RWPE1 (cell line): ENCODE measurements around the gene UPK1A.

Experiments
- CTCF ChIA-PET: fragments of 350-600 bp; sonication (Branson Sonifier 250); formaldehyde crosslinking; extraction: SDS; loops from one replicate; lab custom pipeline; 2021; lab: Yijun Ruan, JAX
- POLR2A ChIA-PET: fragments of 400-600 bp; formaldehyde crosslinking; extraction: SDS; loops from one replicate; lab custom pipeline; 2020; ENCODE audit warnings: antibody characterized with exemption; ENCODE audit not compliant: low non-redundant PET; lab: Yijun Ruan, JAX
- DNase-seq: peaks from one replicate; pipeline ENCODE4 v3.0.0; 2012; ENCODE audit warnings: low spot score
- H3K27ac ChIP-seq: fragments of 450-650 bp; 2 replicates; pipeline ENCODE4 v1.5.1; 2017
- TF ChIP-seq, protein P1 (sequence below): fragments of 450-650 bp; conservative IDR thresholded peaks from 2 replicates; pipeline ENCODE4 v1.5.1; 2017; ENCODE audit warnings: low read depth, mild to moderate bottlenecking

UPK1A gene

DNA sequence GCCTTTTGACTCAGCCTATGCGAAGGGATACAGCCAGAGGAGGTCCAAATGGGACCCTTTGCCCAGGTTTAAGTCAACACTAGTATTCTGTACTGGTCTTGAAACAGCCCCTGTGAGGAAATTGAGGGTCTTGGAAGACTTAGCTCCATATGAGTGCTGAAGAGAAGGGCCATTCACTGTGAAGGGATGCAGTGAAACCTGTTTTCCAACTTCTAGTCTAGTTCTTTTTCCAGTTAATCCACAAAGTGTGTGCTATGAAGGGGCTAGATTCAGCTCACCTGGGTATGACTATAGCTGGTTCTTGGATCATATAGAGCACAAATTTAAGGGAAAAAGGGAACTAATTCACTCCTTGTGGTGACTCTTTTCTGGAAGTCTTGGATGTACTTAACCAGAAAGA, 42.1 kb downstream of the UPK1A start:
- TF ChIP-seq, protein P1, sequence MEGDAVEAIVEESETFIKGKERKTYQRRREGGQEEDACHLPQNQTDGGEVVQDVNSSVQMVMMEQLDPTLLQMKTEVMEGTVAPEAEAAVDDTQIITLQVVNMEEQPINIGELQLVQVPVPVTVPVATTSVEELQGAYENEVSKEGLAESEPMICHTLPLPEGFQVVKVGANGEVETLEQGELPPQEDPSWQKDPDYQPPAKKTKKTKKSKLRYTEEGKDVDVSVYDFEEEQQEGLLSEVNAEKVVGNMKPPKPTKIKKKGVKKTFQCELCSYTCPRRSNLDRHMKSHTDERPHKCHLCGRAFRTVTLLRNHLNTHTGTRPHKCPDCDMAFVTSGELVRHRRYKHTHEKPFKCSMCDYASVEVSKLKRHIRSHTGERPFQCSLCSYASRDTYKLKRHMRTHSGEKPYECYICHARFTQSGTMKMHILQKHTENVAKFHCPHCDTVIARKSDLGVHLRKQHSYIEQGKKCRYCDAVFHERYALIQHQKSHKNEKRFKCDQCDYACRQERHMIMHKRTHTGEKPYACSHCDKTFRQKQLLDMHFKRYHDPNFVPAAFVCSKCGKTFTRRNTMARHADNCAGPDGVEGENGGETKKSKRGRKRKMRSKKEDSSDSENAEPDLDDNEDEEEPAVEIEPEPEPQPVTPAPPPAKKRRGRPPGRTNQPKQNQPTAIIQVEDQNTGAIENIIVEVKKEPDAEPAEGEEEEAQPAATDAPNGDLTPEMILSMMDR: no peak
- ChIA-PET CTCF (no interaction called here), POLR2A (no interaction called here)
- no peak for DNase-seq
- H3K27ac ChIP-seq: no peak overlapping the region

DNA sequence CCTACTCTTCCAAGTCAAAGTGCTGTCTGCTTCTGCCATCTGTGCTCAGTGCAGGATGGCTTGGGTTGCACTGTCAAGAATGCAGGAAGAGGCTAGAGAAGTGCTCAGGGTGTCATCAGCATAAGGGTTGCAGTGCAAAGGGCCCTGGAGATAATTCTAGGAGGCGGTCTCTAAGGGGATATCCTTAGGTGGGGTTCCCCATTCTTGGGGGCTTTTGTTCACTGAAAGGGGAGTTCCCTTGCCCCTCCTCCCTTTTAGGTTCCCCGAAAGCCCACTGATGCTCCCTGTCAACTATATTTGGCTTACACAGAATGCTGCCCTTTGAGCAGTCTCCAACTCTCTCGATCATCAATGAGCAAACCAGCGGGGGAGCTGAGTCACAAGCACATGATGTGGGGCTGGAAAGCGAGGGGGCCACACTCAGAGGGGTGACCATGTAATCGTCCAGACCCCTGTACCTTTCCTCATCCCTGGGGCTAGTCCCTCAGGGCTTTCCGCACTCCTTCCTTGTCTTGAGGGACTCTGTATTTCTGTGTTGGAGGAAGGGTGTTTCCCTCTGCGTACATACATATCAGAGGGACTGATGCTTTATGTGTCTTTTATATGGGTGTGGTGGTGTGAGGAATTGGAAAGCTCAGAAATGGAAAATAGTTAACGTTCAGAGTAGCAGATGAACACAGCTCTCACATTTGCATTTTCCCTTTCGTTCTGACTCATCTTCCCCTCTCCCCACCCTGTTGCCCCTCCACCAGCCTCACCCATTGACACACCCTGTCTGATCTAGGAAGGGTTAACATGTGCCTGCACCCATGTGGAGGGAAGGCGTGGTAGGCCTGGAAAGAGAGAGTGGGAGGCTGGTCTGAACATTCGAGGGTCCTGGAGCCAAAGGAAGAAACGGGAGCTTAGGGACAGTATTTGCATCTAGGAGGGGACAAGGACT, 44.7 kb downstream of the UPK1A start:
- TF ChIP-seq, protein P1: no peak
- ChIA-PET CTCF (interaction anchor here (0.6 kb wide), 1 partner anchor 16 kb away, joined by 3 read pairs; no protein-coding TSS in a partner anchor), POLR2A (no interaction called here)
- peak overlapping the region; percentile 53 for H3K27ac ChIP-seq
- DNase-seq: no peak

DNA sequence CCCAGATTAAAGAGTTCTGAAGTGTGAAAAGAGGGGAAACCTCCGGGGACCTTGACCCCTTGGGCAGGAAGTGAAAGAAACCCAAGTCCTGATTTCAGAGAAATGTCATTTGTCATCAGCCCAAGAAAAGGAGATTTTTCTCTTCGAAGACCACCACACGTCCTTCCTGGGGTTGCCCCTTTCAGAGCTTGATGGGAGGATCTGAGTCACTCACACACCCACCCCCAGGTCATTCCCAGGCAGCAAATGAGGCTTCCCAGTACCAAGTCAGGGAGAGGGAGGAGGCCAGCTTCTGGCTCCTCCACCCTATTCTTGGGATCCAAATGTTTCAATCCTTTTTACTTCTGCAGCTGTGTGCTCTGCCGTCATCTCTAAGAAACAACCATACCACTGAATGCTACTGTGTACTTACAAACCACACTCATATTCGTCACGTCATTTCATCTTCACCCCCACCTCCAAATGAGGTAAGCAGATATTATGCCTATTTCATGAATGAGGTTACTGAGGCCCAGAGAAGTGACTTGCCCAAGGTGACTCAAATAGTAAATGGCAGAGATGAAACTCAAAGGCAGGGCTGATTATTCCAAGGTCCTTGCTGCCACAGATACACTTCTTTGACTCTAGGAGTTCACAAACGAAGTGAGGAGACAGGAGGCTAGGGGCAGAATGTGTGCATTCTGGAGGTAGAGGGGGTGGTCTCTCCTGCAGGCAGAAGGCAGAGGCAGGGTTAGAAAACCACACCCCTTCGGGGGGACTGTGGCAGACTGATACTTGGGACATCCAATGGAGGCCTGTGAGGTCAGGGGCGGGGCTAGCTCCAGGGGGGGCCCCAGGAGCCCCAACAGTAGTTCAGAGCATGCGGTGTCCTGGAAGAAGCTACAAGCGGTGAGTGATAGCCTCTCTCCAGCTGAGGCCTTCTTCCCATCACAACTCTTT, 46.5 kb downstream of the UPK1A start:
- CTCF ChIA-PET: interaction anchor here (0.6 kb wide), 2 partner anchors 18 to 57 kb away, joined by 3 to 6 read pairs; no protein-coding TSS in a partner anchor
- TF ChIP-seq, protein P1: no peak
- POLR2A ChIA-PET: interaction anchor here (0.6 kb wide), 1 partner anchor 443 kb away, joined by 3 read pairs; no protein-coding TSS in a partner anchor
- no peak for DNase-seq
- no peak overlapping the region for H3K27ac ChIP-seq

DNA sequence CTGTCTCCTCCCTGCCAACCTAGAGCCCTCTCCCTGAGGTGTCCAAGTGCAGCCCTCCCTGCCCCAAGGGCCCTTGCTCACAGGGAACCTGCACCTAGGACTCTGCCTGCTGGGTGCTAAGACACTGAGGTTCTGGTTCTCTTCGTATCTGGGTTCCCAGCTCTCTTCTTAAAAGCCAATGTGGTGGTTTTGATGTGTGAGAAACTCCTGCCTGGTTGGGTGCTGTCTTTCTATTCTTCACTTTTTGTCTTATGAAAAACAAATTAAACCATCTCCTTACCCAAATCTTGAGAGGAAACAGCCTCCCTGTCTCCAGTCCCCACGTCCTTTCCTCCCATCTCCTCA, 47.2 kb downstream of the UPK1A start:
- DNase-seq: no peak
- ChIA-PET CTCF (no interaction called here), POLR2A (no interaction called here)
- H3K27ac ChIP-seq: no peak overlapping the region
- TF ChIP-seq, protein P1: no peak

DNA sequence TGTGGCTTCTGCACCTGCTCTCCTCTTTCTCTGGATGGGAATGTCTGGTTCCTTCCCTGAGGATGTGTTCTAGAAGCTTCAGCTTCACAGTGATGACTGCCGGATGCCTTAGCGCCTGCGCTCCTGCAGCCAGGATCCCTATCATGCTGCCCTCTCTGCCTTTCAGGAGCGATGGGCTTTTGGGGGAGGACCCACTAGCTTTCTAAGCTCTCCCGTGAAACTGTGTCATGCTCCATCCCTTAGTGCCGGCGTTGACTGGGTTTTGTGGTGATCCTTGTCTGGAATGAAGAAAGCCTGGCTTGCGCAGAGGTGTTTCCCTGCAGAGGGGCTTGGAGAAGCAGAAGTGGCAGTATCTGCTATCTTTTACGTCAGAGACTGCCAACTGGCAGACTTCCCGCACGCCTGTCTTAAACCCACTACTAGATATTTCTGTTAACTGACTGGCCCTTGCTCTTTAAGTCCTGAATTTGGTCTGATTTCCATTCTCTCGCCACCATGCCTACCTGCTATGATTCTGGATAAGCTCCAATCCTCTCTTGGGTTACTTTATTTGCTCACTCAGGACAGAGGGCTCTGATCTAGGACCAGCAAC, 47.7 kb downstream of the UPK1A start:
- no peak overlapping the region for H3K27ac ChIP-seq
- TF ChIP-seq, protein P1: no peak
- DNase-seq: no peak
- ChIA-PET POLR2A (no interaction called here), CTCF (no interaction called here)
